DMS114 treated with DMSO at 0.1 percent for 48 hours (cell line): ENCODE measurements around the gene HMX2.
A peak's percentile ranks its signal among the peaks of the same experiment; 100 is the strongest.

ENCODE experiments used
- DNase-seq: peaks from one replicate; lab custom pipeline; 2025; ENCODE audit not compliant: unreplicated experiment; lab: John Stamatoyannopoulos, UW

HMX2 gene

DNA sequence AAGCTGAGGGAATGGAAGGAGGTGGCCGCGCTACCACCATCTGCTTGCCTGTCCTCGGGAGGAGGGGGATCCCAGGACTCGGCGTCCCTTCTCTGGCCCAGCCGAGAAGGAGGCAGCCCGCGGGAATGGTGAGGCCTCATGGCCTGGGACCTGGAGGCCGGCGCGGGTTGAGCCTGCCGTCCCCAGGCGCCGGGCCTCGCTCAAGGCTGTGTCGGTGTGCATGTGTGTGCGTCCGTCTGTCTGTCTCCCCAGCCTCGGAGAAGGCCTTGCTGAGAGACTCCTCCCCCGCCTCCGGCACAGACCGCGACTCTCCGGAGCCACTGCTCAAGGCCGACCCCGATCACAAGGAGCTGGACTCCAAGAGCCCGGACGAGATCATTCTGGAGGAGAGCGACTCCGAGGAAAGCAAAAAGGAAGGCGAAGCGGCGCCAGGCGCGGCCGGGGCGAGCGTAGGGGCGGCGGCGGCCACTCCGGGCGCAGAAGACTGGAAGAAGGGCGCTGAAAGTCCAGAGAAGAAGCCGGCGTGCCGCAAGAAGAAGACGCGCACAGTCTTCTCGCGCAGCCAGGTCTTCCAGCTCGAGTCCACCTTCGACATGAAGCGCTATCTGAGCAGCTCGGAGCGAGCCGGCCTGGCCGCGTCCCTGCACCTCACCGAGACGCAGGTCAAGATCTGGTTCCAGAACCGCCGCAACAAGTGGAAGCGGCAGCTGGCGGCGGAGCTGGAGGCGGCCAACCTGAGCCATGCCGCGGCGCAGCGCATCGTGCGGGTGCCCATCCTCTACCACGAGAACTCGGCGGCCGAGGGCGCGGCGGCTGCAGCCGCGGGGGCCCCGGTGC lies 10.9 kb upstream of the HMX2 start:
- peak; percentile 48 for DNase-seq

DNA sequence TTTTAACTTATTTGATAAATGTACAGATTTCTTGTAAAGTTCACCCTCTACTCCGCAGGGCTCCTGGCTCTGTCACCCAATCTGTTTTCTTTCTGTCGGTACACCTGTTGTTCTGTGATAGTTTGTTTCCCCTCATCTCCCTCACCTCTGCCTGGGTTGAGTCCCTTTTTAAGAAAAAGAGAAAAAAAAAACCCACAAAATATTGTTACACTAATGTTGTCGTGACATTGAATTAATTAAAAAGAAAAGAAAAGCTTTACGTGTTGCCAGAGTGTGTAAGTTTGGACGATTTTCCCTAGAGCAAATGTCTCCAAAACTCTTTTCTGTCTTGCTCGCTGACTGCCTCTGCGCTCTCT lies 8.8 kb upstream of the HMX2 start:
- no peak for DNase-seq

DNA sequence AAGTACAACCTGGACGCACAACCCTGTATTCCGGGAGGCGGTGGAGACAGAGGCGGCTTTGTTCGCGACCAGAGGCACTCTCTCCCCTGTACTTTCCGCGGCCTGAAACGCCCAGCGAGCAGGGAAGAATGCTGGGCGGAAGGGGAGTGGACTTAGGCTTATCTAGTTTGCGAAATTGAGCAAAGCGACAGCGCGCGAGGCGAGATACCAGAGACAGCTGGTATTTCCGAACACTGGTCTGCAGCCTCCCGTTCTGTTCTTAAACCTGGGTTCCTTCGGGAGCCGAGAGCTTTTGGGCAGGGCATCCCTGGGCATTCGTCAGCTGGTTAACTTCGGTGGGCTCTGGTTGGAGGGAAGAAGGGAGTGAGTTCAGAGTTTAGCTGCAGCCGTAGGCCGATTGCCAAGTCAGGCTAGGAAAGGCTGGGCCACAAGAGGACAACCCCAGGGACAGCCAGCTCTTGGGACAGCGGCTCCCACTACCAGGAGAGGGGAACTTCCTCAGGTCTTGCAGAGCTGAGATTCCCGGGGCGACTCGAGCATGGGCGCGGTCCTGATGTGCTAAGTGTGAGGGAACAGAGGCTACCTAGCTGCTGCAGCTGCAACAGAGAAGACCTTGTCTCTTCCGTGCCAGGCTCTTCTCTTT lies 8.3 kb upstream of the HMX2 start:
- no peak for DNase-seq

DNA sequence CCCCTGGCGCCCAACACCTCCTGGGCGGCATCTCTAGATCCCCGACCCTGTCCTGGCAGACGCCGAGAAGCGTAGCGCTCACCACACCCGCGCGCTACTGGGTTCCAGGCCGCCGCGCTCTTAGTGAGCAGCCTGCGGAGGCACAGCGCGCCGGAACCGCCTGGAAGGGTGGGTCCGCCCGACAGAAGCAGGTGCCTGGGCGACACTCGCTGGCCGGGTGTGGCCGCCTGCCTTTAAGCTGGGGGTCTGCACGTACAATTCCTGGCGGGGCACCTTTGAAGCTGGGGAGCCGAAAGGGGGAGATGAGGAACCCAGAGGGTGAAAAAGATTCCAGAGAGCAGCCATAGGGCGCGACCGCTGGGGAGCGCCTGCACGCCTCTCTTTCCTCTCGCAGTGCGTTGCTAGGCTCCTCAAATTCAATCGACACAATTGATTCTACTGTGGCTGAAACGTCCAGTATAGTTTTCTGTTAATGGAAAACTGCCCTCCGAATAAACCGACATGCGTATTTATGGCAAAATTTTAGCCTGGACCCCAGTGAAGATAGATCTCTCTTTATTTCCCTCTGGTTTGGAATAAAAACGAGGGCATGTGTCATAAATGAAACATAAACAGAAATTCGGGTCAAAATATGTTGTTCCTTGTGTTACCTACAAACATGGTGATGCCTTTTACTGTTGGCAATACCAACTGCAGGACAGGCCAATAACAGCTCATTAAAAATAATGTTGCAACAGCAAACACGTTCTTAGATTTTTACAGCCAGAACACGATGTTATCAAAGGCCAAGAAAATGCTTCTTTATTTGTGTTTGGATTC lies 7.6 kb upstream of the HMX2 start:
- DNase-seq, result no peak

DNA sequence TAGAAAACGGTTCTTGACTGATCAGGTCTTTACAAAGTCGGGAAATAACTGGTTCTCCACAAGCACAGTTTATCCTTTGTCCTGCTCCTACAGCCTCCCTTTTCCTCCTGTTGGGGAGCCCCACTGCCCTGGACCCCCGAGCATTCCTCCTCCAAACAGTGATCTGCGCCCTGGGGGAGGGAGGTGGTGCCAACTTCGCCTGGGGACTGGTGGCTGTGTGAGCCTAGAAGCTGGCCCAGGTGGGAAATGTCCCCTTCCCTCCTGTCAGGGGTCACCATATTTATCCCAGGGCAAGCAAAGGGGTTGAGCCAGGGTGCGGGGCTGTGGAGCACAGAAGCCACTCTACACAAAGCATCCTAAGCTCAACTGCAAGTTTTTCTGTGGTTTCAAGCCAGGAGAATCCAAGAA lies 6.9 kb upstream of the HMX2 start:
- no peak for DNase-seq

DNA sequence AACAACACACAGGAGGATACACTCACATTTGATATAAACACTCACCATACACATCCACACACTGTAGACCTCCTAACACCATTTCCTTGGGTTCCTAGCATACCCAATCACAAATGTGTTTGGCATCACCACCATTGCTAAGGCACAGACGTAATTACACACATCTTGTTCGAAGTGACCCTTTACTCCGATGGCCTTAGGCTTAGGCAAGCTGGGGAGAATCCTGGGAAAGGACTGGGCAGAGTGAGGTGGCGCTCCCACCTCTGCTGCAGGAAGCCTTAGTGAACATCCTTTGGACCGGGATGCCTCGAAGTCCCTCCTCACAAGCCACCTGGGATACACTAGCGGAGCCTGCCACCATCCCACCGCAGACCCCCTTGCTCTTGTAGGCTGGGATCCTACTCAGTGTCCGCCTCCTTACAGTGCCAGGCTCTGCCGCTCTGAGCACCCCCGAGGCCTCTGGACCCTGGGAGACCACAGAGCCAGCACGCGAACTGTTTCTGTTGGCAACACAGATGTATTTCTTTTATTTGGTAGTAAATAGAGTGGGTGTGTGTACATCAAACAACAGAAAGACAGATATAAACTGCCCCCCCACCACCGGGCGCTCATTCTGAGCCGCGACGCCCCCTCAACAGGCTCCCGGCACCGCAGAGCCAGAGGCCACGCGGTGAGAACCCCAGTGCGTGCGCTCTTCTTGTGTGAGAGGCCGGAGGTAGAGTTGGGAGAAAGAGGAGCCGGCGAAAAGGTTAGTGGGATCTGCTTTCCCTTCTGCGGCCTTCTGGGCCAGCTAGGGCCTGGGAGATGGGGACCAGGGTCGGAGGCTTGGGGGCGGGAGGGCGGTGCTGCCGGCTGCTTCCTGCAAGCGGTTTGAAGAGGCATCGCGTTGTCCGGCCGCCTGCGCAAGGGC lies 5.9 kb upstream of the HMX2 start:
- DNase-seq, result no peak

DNA sequence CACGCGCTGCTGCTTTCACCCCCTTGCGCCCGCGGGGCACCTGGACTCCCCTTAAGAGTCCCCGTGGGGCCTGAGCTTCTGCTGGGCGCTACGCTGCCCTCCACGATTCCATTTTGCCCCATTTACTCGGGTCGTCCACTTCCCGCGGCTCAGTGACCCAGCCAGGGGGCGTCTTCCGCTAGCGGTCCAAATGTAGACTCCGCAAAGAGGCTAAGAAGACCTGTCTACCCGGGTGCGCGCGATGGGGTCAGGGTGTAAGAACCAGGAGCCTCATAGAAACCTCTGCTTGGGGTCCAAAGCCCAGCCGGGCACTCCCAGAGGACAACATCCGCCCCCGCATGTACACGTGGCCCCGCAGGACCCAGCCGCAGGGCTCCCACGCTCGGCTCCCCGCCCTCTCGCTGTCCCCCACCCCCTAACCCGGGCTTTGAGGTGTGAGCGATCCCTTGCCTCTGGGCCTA lies 5.2 kb upstream of the HMX2 start:
- DNase-seq, result no peak

DNA sequence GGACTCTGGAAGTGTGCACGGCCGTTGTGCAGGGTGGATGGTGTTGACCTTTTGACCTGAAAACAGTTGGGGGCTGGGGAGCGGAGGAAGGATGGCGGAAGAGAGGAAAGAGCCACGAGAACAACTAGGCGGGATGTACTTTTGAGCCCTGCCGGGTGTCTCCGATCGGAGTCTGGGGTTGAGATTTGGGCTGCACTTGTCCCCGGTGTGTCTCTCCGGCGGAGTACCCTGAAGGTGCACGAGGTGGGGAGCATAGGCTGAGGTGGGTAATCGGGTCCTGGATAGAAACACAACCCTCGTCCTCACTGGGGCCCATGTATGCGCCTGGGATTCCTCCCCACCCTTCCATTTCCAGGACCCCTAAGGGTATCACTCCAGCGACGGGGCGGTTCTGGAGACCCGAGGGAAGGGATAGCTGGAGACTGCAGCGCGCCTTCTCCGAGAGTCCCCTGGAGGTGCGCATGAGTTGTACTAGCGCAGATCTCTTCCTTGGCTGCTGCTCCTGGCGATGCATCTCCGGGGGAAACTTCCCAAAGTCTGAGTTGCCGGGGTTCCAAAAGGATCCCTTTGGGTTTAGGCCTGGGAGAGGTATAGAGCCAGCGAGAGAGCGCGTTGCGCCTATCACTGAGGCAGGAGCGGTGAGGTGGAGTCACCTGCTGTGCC lies 4.6 kb upstream of the HMX2 start:
- DNase-seq, result no peak

DNA sequence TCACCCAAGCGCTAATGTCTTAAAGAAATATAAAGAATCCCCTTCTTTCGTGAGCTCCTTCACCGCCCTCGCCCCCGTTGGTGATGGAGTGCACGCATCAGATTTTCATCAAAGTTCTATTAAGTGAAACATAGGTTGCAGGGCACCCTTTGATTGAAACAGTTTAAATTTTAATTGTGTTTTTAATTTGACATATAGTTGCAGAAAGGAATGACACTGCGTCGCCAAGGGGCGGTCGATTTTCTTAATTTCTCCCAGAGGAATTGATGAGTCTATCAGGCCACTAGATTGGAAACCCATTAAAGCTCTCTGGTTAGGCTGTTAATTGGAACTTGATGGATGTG lies 4.1 kb upstream of the HMX2 start:
- DNase-seq, result no peak

DNA sequence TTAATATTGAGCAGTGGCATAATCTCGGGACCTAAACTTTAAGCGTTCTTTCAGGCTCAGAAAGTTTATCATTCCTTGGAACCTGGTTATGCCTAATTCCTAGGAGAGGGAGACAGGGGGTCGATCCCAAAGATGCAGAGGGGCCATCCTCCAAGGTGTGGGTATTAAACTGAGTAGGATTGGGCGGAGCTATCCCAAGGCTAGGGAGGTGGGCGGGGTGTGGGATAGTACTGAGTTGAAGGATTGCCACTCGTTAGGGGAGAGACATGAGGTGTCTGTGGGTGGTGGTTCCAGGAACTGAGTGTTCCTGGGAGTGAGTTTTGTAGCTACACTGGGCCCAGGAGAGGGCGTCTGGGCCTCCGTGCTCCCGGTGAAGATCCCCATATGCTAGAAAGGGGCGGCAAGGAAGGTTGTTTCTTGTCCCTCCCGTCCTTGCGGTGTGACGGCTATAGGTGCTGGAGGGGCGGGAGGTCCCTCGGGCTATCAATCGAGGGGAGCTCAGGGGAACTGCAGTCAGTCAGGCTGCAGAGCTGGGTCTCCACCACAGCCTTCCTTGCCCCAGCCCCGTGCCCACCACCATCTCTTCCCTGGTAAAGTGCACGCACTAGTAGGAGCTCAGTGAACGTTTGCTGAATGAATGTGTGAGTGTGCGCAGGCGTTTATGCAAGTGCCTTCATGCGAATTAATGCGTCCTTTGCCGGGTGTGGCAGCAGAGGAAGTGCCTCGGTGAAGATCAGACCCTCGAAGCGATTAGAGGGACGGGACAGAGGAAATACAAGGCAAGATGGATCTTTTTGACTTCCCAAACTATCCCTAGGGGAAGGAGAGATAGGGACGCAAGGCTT lies 3.0 kb upstream of the HMX2 start:
- no peak for DNase-seq

DNA sequence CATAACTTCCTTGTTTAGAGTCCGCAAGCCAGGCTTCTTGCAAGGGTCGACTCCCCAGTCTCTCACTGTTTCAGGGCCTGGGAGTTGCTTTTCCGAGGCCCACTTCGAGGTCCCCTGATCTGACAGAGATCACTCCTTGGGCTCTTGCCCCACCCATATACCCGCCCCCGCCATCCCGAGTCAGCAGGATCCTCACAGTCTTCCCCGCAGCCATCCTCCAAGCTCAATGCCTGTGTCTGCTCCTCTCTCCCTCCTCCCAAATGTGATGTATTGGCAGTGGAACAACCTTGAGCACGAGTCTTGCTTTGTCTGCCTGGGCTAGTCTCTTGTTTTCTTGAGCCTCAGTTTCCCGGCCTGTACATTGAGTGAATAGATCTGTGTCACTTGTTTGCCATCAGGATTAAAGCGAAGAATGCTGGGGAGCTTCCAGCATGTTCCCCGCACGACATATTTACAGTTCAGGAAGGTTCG lies 2.4 kb upstream of the HMX2 start:
- DNase-seq, result no peak

DNA sequence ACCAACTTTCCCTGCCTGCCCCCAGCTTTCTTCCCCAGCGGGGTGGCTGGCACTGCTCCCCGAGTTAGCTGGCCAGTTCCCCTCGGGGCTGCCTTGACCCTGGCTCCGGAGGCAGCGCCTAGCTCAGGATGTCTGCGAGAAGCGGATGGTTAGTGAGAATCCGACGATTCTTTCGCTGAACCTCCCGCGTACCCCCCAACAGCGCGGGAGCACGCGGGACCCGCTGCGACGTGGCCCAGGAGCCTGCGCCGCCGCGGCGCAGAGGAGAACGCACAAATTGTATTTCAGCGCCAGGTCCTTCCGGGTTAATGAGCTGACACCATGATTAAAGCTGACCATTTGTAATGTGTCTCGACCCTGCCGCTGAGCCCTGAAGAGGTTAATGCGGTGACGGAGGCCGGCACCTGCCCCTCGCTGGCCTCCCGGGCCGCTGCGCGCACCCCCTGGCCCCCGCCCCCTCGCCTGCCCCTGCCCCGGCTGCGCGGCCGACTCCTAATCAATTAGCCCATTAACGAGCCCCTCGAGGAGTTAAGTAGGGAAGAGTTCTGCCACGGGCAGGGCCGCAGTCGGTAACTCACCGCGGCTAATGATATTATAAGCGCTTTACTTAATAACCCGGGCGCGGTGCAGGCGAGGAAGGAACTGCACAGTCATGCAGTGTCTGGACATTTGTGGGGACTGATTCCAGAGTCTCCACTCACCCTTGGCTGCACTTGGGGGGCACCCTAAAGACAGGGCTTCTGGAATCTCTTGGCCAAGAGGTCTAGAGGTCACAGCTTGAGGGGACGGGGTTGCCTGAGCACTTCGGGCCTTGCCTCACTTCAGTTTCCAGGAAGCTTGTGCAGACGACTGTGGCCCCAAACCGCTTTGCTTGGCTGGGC lies 1.7 kb upstream of the HMX2 start:
- DNase-seq, result no peak

DNA sequence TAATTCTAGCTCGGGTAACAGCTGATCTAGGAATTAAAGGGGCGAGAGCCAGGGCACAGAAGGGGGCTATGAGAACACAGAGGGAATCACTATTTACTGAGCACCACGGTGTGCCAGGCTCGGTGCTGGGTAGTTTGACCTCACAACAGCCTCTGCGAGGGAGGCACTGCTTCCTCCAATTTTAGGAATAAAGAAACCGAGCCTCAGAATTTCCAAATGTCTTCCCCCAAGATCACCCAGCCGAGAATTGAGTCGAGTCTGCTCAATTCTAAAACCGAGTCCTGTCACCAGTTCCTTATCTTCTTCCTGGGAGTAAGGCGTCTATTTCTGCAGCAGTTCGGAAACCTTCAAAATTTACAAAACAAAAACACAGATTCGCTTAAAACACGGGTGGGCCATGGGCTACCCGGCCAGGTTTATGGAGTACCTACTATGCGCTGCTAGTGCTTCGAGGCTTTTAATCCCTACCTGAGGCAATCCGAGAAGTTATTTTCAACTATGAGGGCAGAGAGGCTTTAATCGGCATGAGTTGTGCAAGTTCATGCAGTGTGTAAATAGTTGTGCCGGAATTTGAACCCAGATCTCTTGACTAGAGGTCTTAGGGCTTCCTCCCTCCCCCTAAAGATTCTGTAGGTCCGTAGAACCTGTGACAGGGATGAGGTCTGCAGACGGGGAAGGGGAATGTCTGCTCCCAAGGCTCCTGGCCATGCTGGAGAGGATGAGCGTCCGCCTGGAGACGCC lies 872 bp upstream of the HMX2 start:
- DNase-seq, result no peak

DNA sequence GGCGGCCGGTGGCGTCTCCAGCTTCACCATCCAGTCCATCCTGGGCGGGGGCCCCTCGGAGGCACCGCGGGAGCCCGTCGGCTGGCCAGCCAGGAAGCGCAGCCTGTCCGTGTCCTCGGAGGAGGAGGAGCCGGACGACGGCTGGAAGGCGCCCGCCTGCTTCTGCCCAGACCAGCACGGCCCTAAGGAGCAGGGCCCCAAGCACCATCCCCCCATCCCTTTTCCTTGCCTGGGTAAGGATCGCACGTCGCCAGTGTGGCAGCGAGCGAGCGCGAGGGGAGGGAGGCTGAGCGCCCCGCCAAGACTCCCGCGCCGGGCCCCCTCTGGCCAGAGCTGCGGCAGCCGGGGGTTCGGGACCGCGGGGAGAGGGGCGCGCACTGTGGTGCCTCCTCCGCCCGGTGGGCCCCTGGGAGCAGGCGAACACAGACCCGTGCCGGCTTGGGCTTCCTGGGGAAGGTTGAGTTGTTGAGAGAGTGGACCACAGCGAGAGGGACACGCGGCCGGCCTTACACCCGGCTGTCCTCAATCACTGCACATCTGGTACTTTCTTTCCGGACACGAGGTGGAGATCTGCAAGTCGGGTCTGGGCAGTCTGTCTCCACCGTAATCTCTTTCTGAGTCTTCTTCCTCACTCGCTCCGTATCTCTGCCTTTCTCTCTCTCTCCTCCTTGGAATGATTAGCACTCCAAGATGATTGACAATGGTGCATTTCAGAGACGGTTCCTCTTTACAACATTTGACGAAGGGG lies 652 bp downstream of the HMX2 start:
- DNase-seq, result peak; percentile 28

DNA sequence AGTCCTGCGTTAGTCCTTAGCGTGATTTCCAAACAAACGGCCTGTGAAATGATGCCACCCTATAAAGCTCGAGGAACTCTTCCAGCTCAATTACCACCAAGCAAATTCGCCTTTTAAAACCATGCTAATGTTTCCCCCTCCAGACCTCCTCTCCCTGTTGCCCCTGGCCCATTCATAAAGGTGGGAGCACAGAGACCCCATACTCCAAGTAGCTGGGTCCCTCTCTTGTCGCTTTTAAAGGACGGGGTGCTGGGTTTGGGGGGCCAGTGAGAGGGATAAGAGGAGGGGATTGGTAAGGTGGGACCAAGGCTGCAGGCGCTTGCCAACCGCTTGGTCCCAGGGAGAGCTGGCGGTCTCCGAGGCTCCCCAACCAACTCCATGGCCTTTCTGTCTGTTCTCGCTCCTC lies 1.2 kb downstream of the HMX2 start:
- DNase-seq, result no peak

DNA sequence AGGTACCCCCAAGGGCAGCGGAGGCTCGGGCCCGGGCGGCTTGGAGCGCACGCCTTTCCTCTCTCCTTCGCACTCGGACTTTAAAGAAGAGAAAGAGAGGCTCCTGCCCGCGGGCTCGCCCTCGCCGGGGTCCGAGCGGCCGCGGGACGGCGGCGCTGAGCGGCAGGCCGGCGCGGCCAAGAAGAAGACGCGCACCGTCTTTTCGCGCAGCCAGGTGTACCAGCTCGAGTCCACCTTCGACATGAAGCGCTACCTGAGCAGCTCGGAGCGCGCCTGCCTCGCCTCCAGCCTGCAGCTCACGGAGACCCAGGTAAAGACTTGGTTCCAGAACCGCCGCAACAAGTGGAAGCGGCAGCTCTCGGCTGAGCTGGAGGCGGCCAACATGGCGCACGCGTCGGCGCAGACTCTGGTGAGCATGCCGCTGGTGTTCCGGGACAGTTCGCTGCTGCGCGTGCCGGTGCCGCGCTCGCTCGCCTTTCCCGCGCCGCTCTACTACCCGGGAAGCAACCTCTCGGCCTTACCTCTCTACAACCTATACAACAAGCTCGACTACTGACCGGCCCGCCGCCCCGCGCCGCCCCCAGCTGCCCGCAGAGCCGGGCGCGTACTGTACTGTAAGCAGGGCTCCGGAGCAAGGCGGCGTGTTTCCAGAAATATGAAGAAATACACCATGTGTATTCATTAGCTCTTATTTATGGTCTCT lies 1.8 kb downstream of the HMX2 start:
- DNase-seq, result peak; percentile 60
